ENCODE data around the gene TFE3. TPM values are rescaled to one million over a fixed set of nuclear protein-coding genes. Genes with fewer than 3 reads are reported as not detected.

Gene TFE3, protein sequence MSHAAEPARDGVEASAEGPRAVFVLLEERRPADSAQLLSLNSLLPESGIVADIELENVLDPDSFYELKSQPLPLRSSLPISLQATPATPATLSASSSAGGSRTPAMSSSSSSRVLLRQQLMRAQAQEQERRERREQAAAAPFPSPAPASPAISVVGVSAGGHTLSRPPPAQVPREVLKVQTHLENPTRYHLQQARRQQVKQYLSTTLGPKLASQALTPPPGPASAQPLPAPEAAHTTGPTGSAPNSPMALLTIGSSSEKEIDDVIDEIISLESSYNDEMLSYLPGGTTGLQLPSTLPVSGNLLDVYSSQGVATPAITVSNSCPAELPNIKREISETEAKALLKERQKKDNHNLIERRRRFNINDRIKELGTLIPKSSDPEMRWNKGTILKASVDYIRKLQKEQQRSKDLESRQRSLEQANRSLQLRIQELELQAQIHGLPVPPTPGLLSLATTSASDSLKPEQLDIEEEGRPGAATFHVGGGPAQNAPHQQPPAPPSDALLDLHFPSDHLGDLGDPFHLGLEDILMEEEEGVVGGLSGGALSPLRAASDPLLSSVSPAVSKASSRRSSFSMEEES
- polyA plus RNA-seq (2013) = 36.3 TPM

GRCh38 chrX:49043220-49043986 is at the start of gene TFE3:
TSS of gene TFE3 (minus strand) at chrX:49043357. CDS start at chrX:49043226, 131 bp downstream.
- Histone ChIP-seq H3K27ac (ENCODE audit: insufficient read depth in 1 of 2, low read depth in 1 of 2, low read length in 2 of 2, poor library complexity in 1 of 2, severe bottlenecking in 2 of 2) (peak within 1 kb of the TSS; percentile 65 to 90), H3K9me3 (ENCODE audit: control extremely low read depth in 1 of 5, control insufficient read depth in 4 of 5, insufficient read depth in 2 of 5, low read depth in 1 of 5, low read length in 4 of 5) (no peaks in the 10 kb centered on the region), H3K36me3 (ENCODE audit: control insufficient read depth in 4 of 4, insufficient read depth in 4 of 4, low read length in 3 of 4) (peaks cover 0 to 11% (median 3%) of the 10 kb centered on the region in 4 experiments), H3K27me3 (replicated peaks in 2 of 5; ENCODE audit: control insufficient read depth in 4 of 5, insufficient read depth in 5 of 5, low read length in 4 of 5) (no peaks in the 10 kb centered on the region), H3K4me3 (ENCODE audit: control insufficient read depth in 1 of 7, extremely low read depth in 1 of 7, insufficient read depth in 4 of 7, low read depth in 2 of 7, low read length in 6 of 7) (peak within 1 kb of the TSS; percentile 68 to 84 (median 76)), H3K4me1 (ENCODE audit: control extremely low read depth in 1 of 4, control insufficient read depth in 4 of 4, insufficient read depth in 4 of 4, low read length in 3 of 4) (peaks cover 6 to 43% (median 36%) of the 10 kb centered on the region in 4 experiments)
- peak; percentile 98 to 99 (median 99) for DNase-seq
- POLR2A ChIA-PET = interaction anchor here (0.6 to 1.0 kb wide), 5 partner anchors 41 to 106 kb away, joined by 3 to 6 read pairs (median 4); no protein-coding TSS in a partner anchor
- 43% methylated on average over 48 of the region's 67 CpGs for WGBS (ENCODE audit: insufficient coverage)
- CTCF ChIA-PET = interaction anchor here (0.7 to 2.6 kb wide), 9 partner anchors 10 to 85 kb away, joined by 3 to 9 read pairs (median 3); partner anchors contain the start of gene KCND1

DNA sequence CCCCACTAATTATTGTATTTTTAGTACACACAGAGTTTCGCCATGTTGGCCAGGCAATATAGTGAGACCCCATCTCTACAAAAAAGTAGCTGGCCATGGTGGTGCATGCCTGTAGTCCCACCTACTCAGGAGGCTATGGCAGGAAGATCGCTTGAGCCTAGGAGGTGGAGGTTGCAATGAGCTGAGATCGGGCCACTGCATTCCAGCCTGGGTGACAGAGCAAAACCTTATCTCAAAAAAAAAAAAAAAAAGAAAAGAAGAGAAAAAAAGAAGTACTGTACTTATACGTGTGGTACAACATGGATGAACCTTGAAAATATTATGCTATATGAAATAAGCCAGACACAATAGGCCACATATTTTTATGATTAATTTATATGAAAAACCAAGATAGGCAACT is 46.4 kb upstream of the TFE3 start:
- WGBS (ENCODE audit: insufficient coverage) = 100% methylated on average over 2 of the region's 4 CpGs
- Histone ChIP-seq H3K4me3 (ENCODE audit: control insufficient read depth in 1 of 7, extremely low read depth in 1 of 7, insufficient read depth in 4 of 7, low read depth in 2 of 7, low read length in 6 of 7) (no peak overlapping the region), H3K27me3 (replicated peaks in 2 of 5; ENCODE audit: control insufficient read depth in 4 of 5, insufficient read depth in 5 of 5, low read length in 4 of 5) (no peaks in the 10 kb centered on the region), H3K9me3 (ENCODE audit: control extremely low read depth in 1 of 5, control insufficient read depth in 4 of 5, insufficient read depth in 2 of 5, low read depth in 1 of 5, low read length in 4 of 5) (no peaks in the 10 kb centered on the region), H3K27ac (ENCODE audit: insufficient read depth in 1 of 2, low read depth in 1 of 2, low read length in 2 of 2, poor library complexity in 1 of 2, severe bottlenecking in 2 of 2) (no peak overlapping the region), H3K36me3 (ENCODE audit: control insufficient read depth in 4 of 4, insufficient read depth in 4 of 4, low read length in 3 of 4) (no peaks in the 10 kb centered on the region), H3K4me1 (ENCODE audit: control extremely low read depth in 1 of 4, control insufficient read depth in 4 of 4, insufficient read depth in 4 of 4, low read length in 3 of 4) (no peaks in the 10 kb centered on the region)
- no peak for DNase-seq
- ChIA-PET POLR2A (no interaction called here), CTCF (no interaction called here)

GRCh38 chrX:49082271-49082871 is 39.2 kb upstream of the TFE3 start:
- Histone ChIP-seq H3K4me1 (ENCODE audit: control extremely low read depth in 1 of 4, control insufficient read depth in 4 of 4, insufficient read depth in 4 of 4, low read length in 3 of 4) (peaks cover 0 to 8% (median 5%) of the 10 kb centered on the region in 4 experiments), H3K36me3 (ENCODE audit: control insufficient read depth in 4 of 4, insufficient read depth in 4 of 4, low read length in 3 of 4) (peaks cover 0 to 5% (median 2%) of the 10 kb centered on the region in 4 experiments), H3K27me3 (replicated peaks in 2 of 5; ENCODE audit: control insufficient read depth in 4 of 5, insufficient read depth in 5 of 5, low read length in 4 of 5) (no peaks in the 10 kb centered on the region), H3K9me3 (ENCODE audit: control extremely low read depth in 1 of 5, control insufficient read depth in 4 of 5, insufficient read depth in 2 of 5, low read depth in 1 of 5, low read length in 4 of 5) (no peaks in the 10 kb centered on the region), H3K4me3 (ENCODE audit: control insufficient read depth in 1 of 7, extremely low read depth in 1 of 7, insufficient read depth in 4 of 7, low read depth in 2 of 7, low read length in 6 of 7) (no peak overlapping the region), H3K27ac (ENCODE audit: insufficient read depth in 1 of 2, low read depth in 1 of 2, low read length in 2 of 2, poor library complexity in 1 of 2, severe bottlenecking in 2 of 2) (no peak overlapping the region)
- 93% methylated on average over 3 of the region's 4 CpGs for WGBS (ENCODE audit: insufficient coverage)
- ChIA-PET POLR2A (no interaction called here), CTCF (no interaction called here)
- DNase-seq = no peak

- POLR2A ChIA-PET = interaction anchor here (0.7 kb wide), 1 partner anchor 384 kb away, joined by 5 read pairs; no protein-coding TSS in a partner anchor
- Histone ChIP-seq H3K27ac (ENCODE audit: insufficient read depth in 1 of 2, low read depth in 1 of 2, low read length in 2 of 2, poor library complexity in 1 of 2, severe bottlenecking in 2 of 2) (peak within 1 kb of the TSS; percentile 88 to 92), H3K9me3 (ENCODE audit: control extremely low read depth in 1 of 5, control insufficient read depth in 4 of 5, insufficient read depth in 2 of 5, low read depth in 1 of 5, low read length in 4 of 5) (no peaks in the 10 kb centered on the region), H3K4me1 (ENCODE audit: control extremely low read depth in 1 of 4, control insufficient read depth in 4 of 4, insufficient read depth in 4 of 4, low read length in 3 of 4) (peaks cover 0 to 8% (median 5%) of the 10 kb centered on the region in 4 experiments), H3K36me3 (ENCODE audit: control insufficient read depth in 4 of 4, insufficient read depth in 4 of 4, low read length in 3 of 4) (peaks cover 0 to 22% (median 6%) of the 10 kb centered on the region in 4 experiments), H3K27me3 (replicated peaks in 2 of 5; ENCODE audit: control insufficient read depth in 4 of 5, insufficient read depth in 5 of 5, low read length in 4 of 5) (no peaks in the 10 kb centered on the region), H3K4me3 (ENCODE audit: control insufficient read depth in 1 of 7, extremely low read depth in 1 of 7, insufficient read depth in 4 of 7, low read depth in 2 of 7, low read length in 6 of 7) (peak within 1 kb of the TSS; percentile 44 to 78 (median 66))
- peak; percentile 75 to 90 (median 83) for DNase-seq
- CTCF ChIA-PET = interaction anchor here (1.1 kb wide), 1 partner anchor 27 kb away, joined by 4 read pairs; no protein-coding TSS in a partner anchor
- WGBS (ENCODE audit: insufficient coverage) = 39% methylated on average over 51 of the region's 55 CpGs
Observed at GRCh38 chrX:49079489-49080428, 36.6 kb upstream of the TFE3 start, which contains the start of gene WDR45. TSS of gene WDR45 (minus strand) at chrX:49079887. CDS start at chrX:49078095, 1,792 bp downstream.

DNA sequence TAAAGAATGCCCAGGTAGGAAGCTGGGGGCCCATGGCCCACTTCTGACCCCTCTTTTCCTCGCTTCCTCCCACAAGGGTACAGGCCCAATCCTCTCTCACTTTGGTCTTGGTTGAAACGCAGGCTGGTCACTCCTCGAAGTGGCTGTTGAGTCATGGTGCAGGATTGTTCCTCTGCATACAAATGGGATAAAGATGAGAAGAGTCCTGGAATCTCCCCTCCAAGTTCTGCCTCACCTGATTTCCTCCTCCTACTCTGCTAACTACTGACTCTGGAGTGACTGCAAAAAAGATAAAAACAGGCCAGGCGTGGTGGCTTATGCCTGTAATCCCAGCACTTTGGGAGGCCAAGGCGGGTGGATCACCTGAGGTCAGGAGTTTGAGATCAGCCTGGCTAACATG is 34.8 kb upstream of the TFE3 start:
- Histone ChIP-seq H3K36me3 (ENCODE audit: control insufficient read depth in 4 of 4, insufficient read depth in 4 of 4, low read length in 3 of 4) (peaks cover 0 to 22% (median 6%) of the 10 kb centered on the region in 4 experiments), H3K27me3 (replicated peaks in 2 of 5; ENCODE audit: control insufficient read depth in 4 of 5, insufficient read depth in 5 of 5, low read length in 4 of 5) (no peaks in the 10 kb centered on the region), H3K4me3 (ENCODE audit: control insufficient read depth in 1 of 7, extremely low read depth in 1 of 7, insufficient read depth in 4 of 7, low read depth in 2 of 7, low read length in 6 of 7) (no peak overlapping the region), H3K9me3 (ENCODE audit: control extremely low read depth in 1 of 5, control insufficient read depth in 4 of 5, insufficient read depth in 2 of 5, low read depth in 1 of 5, low read length in 4 of 5) (no peaks in the 10 kb centered on the region), H3K27ac (ENCODE audit: insufficient read depth in 1 of 2, low read depth in 1 of 2, low read length in 2 of 2, poor library complexity in 1 of 2, severe bottlenecking in 2 of 2) (no peak overlapping the region), H3K4me1 (ENCODE audit: control extremely low read depth in 1 of 4, control insufficient read depth in 4 of 4, insufficient read depth in 4 of 4, low read length in 3 of 4) (peaks cover 0 to 17% (median 12%) of the 10 kb centered on the region in 4 experiments)
- ChIA-PET CTCF (no interaction called here), POLR2A (no interaction called here)
- DNase-seq = no peak
- whole genome bisulfite sequencing (ENCODE audit: insufficient coverage) = 89% methylated on average over 2 of the region's 5 CpGs

DNA sequence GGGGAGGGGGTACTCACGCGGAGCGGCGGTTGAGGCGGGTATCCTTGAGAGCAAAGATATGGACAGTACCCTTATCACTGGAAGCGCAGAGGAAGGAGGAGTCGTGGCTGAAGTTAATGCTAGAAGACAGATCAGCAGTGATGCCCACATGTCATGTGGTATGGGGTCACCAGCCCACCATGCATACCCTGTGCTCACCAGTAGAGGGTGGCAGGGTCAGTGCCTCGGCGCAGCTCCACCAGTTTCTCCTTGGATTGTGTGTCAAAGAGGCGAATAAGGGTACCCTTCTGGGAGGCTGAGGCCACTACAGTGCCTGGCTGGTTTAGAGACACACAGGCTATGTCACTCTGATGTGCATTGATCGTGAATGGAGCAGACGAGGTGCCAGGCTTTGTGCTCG is 32.2 kb upstream of the TFE3 start:
- Histone ChIP-seq H3K27ac (ENCODE audit: insufficient read depth in 1 of 2, low read depth in 1 of 2, low read length in 2 of 2, poor library complexity in 1 of 2, severe bottlenecking in 2 of 2) (no peak overlapping the region), H3K27me3 (replicated peaks in 2 of 5; ENCODE audit: control insufficient read depth in 4 of 5, insufficient read depth in 5 of 5, low read length in 4 of 5) (no peaks in the 10 kb centered on the region), H3K4me3 (ENCODE audit: control insufficient read depth in 1 of 7, extremely low read depth in 1 of 7, insufficient read depth in 4 of 7, low read depth in 2 of 7, low read length in 6 of 7) (no peak overlapping the region), H3K9me3 (ENCODE audit: control extremely low read depth in 1 of 5, control insufficient read depth in 4 of 5, insufficient read depth in 2 of 5, low read depth in 1 of 5, low read length in 4 of 5) (no peaks in the 10 kb centered on the region), H3K36me3 (ENCODE audit: control insufficient read depth in 4 of 4, insufficient read depth in 4 of 4, low read length in 3 of 4) (peaks cover 0 to 22% (median 6%) of the 10 kb centered on the region in 4 experiments), H3K4me1 (ENCODE audit: control extremely low read depth in 1 of 4, control insufficient read depth in 4 of 4, insufficient read depth in 4 of 4, low read length in 3 of 4) (peaks cover 0 to 20% (median 14%) of the 10 kb centered on the region in 4 experiments)
- 96% methylated on average over 9 of the region's 13 CpGs for WGBS (ENCODE audit: insufficient coverage)
- peak in 2 of 3 donors; percentile 35 to 52 for DNase-seq
- CTCF ChIA-PET = interaction anchor here (1.6 kb wide), 1 partner anchor 31 kb away, joined by 4 read pairs; no protein-coding TSS in a partner anchor
- POLR2A ChIA-PET = no interaction called here
